OCI-LY3 (cell line): Measurements from ENCODE around the gene SLC4A1.

Source experiments
- CTCF ChIP-seq: fragments of 200-600, 300-600 bp; sonication (generic); IDR thresholded peaks from 2 replicates; pipeline ENCODE4 v1.5.1; 2014; ENCODE audit warnings: antibody characterized with exemption, low read length, low read depth
- EZH2phosphoT487 ChIP-seq: fragments of 200-600 bp; shearing (Covaris generic); IDR thresholded peaks from 2 replicates; pipeline ENCODE4 v1.6.1; 2018; ENCODE audit warnings: antibody characterized with exemption, mixed run types, low read depth

GRCh38 chr17:44213403-44214229, 54.3 kb downstream of the SLC4A1 start:
- TF ChIP-seq CTCF = no peak
- TF ChIP-seq EZH2phosphoT487 = no peak
